ENCODE results near the gene RBBP4.
"Not testable (repeated sequence)": the region's sequence is repeated elsewhere in the genome, so short reads cannot be mapped to it uniquely, and the experiment has no call there.

The RBBP4 gene

GRCh38 chr1:32696041-32696440 lies 45.0 kb downstream of the RBBP4 start:
- no peak for DNase-seq

GRCh38 chr1:32696996-32697395 lies 46.0 kb downstream of the RBBP4 start:
- DNase-seq, result not testable (repeated sequence)

DNA sequence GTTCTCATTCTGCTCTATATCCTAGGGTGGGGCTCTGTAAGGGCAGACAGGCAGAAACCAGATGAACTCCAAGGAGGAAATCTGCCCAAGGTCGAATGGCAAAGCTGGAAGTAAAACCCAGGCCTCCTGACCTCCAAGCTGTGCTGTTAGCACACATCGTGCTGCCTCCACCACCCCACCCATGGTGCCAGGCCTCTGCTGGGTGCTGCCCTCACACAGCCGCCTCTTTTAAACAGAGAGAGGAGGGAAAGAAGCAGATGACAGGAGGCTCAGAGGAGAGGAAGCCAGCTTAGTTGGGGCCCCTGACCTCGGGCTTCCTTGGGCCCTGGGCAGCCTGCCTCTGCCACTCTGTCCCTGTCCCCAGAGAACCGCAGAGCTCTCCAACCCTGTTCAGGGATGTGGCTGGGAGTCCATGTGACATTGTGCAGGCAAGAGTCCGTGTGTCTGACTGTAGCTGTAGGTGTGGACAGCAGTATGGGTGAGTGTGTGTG lies 50.5 kb downstream of the RBBP4 start:
- DNase-seq, result no peak

DNA sequence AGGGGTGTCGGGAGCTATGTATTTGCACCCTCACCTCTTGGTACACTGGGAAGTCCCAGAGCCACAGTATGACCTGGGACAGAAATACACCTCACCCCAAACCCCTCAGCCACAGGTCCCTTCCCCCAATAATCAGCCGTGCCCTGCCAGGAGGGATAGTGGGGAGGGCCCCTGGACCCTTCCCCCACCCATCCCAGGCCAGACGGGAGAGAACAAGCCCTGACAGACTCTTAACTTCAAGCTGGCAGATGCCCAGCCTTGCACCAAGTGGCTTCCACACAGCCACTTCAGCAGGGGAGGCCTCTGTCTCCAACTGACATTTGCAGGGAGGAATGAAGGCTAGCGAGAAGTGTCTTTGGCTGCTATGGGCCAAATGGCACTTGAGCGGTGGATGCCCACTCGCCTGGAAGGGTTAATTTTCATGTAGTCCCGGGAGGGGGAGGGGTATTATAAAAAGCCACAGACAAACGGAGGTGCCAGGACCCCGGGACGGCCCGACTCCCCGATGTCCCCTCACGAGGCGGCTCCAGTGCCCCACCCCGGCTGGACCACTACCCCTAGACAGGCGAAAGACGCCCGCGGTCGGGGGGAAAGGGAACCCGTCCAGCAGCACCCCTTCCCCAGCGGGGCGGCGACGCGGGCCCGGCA lies 51.1 kb downstream of the RBBP4 start:
- no peak for DNase-seq

DNA sequence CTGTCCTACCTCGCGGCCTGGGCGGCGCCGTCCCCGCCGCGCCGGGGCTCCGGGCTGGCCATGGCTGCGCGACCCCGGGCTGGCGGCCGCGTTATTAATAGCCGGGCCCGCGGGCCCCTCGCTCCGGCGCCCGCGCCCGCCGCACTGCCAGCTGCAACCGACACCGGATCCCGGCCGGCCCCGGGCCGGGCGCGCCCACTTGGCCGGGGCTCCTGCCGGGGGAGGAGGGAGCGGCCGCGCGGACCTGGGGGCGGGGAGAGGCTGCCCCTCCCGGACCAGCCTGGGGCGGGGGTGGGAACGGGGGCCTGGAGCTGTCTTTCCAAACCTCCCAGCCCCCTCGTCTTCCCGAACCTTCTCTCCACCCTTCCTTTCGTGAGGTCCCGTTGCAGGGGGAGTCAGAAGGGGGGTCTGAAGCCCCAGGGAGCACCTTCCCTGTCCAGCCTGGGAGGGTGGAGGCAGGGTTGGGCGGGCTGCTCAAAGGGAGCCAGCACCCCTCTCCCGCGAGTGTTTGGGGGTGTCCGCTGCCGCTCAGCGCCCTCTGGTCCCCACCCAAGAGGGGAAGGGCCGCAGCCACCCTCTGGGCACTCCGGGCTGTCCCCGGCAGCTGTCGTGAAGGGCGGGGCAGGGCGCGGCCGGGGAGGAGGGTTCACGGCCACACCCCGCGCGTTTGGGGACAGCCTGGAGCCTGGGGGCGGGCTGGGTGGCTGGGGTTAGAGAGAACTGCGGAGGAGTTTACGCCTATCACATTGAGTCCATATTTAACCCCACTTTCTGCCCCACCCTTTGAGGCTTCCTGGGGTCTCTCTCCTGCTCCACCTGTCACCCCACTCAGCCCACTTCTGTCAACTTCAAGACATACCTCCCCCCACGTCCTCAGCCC lies 51.8 kb downstream of the RBBP4 start, which contains the start of gene SYNC:
TSS of gene SYNC (minus strand) at position 172 of the 880 bp plus-strand sequence. CDS start at position 62, 110 bp downstream.
- no peak for DNase-seq

GRCh38 chr1:32703479-32704291 lies 52.7 kb downstream of the RBBP4 start:
- DNase-seq, result no peak

DNA sequence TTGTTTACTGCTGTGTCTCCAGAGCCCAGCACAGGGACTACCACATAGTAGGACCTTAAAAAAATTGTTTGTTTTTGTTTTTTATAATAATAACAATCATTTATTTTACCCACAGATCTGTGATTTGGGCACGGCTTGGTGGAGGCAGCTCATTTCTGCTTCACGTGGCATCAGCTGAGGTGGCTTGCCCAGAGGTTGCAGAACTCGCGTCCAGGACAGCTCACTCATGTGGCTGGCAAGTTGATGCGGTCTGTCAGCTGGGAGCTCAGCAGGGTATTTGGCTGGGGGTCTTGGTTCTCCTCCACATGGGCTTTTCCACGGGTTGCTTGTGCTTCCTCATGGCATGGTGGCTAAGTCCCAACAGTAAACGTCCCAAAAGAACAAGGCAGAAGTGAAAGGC lies 54.5 kb downstream of the RBBP4 start:
- no peak for DNase-seq

DNA sequence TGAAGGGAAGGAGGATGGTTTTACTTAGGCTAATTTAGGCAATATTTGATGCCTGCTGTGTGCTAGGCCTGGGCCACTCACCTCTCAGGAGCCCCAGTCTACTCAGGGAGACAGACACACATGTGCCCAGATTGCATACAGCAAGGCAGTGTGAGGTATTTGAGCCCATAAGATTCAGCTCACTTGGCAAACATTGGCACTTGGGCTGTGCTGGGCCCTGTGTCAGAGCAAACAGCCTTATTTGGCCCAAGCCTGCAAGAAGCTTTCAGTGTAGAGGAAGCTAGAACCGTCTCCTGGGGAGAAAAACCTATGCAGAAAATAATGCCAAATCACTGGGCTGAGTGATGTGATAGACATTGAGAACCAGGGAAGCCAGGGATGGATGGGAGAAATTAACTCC lies 55.5 kb downstream of the RBBP4 start:
- no peak for DNase-seq

DNA sequence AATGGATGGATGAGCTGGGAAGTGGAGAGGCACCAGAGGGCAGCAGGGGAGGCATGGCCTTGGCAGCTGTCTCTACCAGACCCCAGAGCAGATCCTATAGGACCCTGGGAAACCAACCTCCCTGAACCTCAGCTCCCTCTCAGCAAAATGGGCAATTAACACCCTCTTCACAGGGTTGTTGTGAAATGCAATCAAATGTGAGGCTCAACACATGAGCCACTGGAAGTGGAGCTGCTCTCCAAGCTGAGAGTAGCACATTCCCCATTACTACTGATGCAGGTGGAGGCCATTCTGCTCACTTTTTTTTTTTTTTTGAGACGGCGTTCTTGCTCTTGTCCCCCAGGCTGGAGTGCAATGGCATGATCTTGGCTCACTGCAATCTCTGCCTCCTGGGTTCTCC lies 58.1 kb downstream of the RBBP4 start:
- no peak for DNase-seq

DNA sequence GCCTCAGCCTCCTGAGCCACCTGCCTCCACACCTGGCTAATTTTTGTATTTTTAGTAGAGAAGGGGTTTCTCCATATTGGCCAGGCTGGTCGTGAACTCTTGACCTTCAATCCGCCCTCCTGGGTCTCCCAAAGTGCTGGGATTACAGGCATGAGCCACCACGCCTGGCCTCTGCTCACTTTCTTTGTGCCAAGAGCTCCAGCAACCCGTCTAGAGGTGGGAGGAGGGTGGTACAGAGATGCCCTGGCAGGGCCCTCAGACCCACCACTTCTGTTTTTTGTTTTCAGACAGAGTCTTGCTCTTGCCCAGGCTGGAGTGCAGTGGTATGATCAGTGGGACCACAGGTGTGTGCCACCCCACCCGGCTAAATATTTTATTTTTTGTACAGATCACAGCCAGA lies 58.5 kb downstream of the RBBP4 start:
- DNase-seq, result no peak

- not testable (repeated sequence) for DNase-seq
These were observed 60.2 kb downstream of the RBBP4 start for GRCh38 chr1:32711221-32711620.

GRCh38 chr1:32713081-32713480 lies 62.1 kb downstream of the RBBP4 start:
- DNase-seq, result no peak

GRCh38 chr1:32714277-32714676 lies 63.3 kb downstream of the RBBP4 start:
- DNase-seq, result no peak

GRCh38 chr1:32715901-32716311 lies 64.9 kb downstream of the RBBP4 start:
- DNase-seq, result no peak

- no peak for DNase-seq
These were observed 65.5 kb downstream of the RBBP4 start for GRCh38 chr1:32716312-32717148.

GRCh38 chr1:32717503-32717902 lies 66.5 kb downstream of the RBBP4 start:
- DNase-seq, result no peak

GRCh38 chr1:32718036-32718435 lies 67.0 kb downstream of the RBBP4 start:
- DNase-seq, result no peak

GRCh38 chr1:32718527-32718926 lies 67.5 kb downstream of the RBBP4 start:
- DNase-seq, result no peak

GRCh38 chr1:32719681-32720275 lies 68.8 kb downstream of the RBBP4 start:
- no peak for DNase-seq

GRCh38 chr1:32724678-32725614 lies 73.9 kb downstream of the RBBP4 start:
- no peak for DNase-seq

DNA sequence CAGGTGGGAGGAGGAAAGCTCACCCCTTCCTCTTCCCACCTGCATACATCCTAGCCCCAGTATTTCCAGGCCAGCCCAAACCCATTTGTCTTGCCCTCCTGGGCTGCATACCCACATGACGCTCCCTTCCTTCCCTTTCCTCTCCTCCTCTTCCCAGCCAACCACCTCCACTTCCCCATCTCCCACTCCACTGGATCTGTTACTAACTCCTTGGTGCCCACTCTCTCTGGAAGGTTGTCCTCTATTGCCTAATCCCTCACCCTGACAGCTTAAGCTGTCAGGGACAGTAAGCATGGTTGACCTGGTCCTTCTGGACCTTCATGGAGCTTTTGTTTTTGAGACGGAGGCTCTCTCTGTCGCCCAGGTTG lies 74.6 kb downstream of the RBBP4 start:
- no peak for DNase-seq

Data from activated T-cell treated with anti-CD3 and anti-CD28 coated beads for 4 hours (primary cell).